Esophagus muscularis mucosa (tissue), 4 donors: ENCODE data around the gene RAB12. TPM values are rescaled to one million over a fixed set of nuclear protein-coding genes. Genes with fewer than 3 reads are reported as not detected.
A peak's percentile ranks its signal among the peaks of the same experiment; 100 is the strongest.

ENCODE experiments used
- DNase-seq: peaks from one replicate; pipeline ENCODE4 v3.0.0-alpha.2; 2017; ENCODE audit errors: extremely low spot score
- H3K27ac ChIP-seq, 4 donors: fragments of 200-600 bp; sonication (generic); replicated peaks in 1 of 4; 1 replicate in 3 of 4; 2 replicates in 1 of 4; pipeline ENCODE4 v1.5.1; 2016 to 2019; ENCODE audit warnings: mild to moderate bottlenecking in 1 of 4
- H3K27me3 ChIP-seq, 4 donors: fragments of 200-600 bp; sonication (generic); one replicate each; pipeline versions ENCODE4 v1.5.1 to v1.6.0; 2016 to 2019
- H3K36me3 ChIP-seq, 4 donors: fragments of 200-600 bp; sonication (generic); one replicate each; pipeline ENCODE4 v1.5.1; 2016 to 2019
- H3K4me1 ChIP-seq, 4 donors: fragments of 200-600 bp; sonication (generic); one replicate each; pipeline ENCODE4 v1.5.1; 2016 to 2019
- H3K4me3 ChIP-seq, 4 donors: fragments of 200-600 bp; sonication (generic); 1 replicate in 2 of 4; 2 replicates in 2 of 4; pipeline ENCODE4 v1.5.1; 2016 to 2019; ENCODE audit warnings: mild to moderate bottlenecking in 4 of 4, moderate library complexity in 1 of 4
- H3K9me3 ChIP-seq, 4 donors: fragments of 200-600 bp; sonication (generic); 1 replicate in 3 of 4; 2 replicates in 1 of 4; pipeline ENCODE4 v1.5.1; 2016 to 2019
- CTCF ChIP-seq, 3 experiments: fragments of 200-600 bp in 2 of 3; fragments of 450-650 bp in 1 of 3; sonication (generic) in 2 of 3; IDR thresholded peaks; one replicate each; pipeline ENCODE4 v1.5.1; 2017 to 2019; ENCODE audit warnings: antibody characterized with exemption in 3 of 3, mild to moderate bottlenecking in 2 of 3, moderate library complexity in 1 of 3
- EP300 ChIP-seq: sonication (generic); formaldehyde crosslinking; IDR thresholded peaks from one replicate; pipeline ENCODE4 v1.6.1; 2017; ENCODE audit warnings: antibody characterized with exemption
- POLR2A ChIP-seq: fragments of 450-650 bp; IDR thresholded peaks from one replicate; pipeline ENCODE4 v1.6.1; 2017; ENCODE audit warnings: antibody characterized with exemption, moderate library complexity, mild to moderate bottlenecking, low read depth
- POLR2AphosphoS5 ChIP-seq, 2 donors: sonication (generic); formaldehyde crosslinking; IDR thresholded peaks; one replicate each; pipeline ENCODE4 v1.6.1; 2017; ENCODE audit warnings: antibody characterized with exemption in 2 of 2
- WGBS: methylation state at CpG from one replicate; pipeline ENCODE4 v1.1.5; 2018; 5-methylcytosine and 5-hydroxymethylcytosine counted together
- intact Hi-C: fragments of 100-400 bp; cut with DNase I; formaldehyde crosslinking; loops from one replicate; pipeline ENCODE4 v1.15.1; 2023
- total RNA-seq, 4 donors: library from RNA; depleted of rRNA; stranded (reverse); fragments of >200 nt; gene quantifications; one replicate each; pipeline versions ENCODE4 v1.1.0 to v1.2.1, GENCODE V29; 2016

RAB12 gene
- total RNA-seq, 4 donors from 2014 or later: 61.0 to 76.3 (median 68.9) TPM

- Histone ChIP-seq H3K27ac (peak overlapping the region; percentile 83 to 90 (median 87)), H3K4me1 (peaks cover 41 to 68% (median 63%) of the 10 kb centered on the region in 4 donors), H3K36me3 (no peaks in the 10 kb centered on the region), H3K4me3 (peak overlapping the region; percentile 84 to 90 (median 88)), H3K27me3 (no peaks in the 10 kb centered on the region), H3K9me3 (no peaks in the 10 kb centered on the region)
- TF ChIP-seq POLR2AphosphoS5 (IDR thresholded peaks at IDR 0.05) (no peak), POLR2A (no peak), EP300 (no peak), CTCF (IDR thresholded peaks at IDR 0.05) (no peak)
- DNase-seq: no peak
- intact Hi-C loops: no loop called here
- WGBS: 1% methylated on average over 14 of the region's 78 CpGs
Observed at GRCh38 chr18:8609659-8610458, 622 bp downstream of the RAB12 start.

- Histone ChIP-seq H3K27me3 (no peaks in the 10 kb centered on the region), H3K36me3 (no peaks in the 10 kb centered on the region), H3K4me3 (peak overlapping the region; percentile 84 to 90 (median 88)), H3K4me1 (peaks cover 47 to 73% (median 68%) of the 10 kb centered on the region in 4 donors), H3K27ac (peak overlapping the region; percentile 83 to 90 (median 87)), H3K9me3 (no peaks in the 10 kb centered on the region)
- 7% methylated on average over 13 of the region's 13 CpGs for WGBS
- TF ChIP-seq POLR2AphosphoS5 (IDR thresholded peaks at IDR 0.05): no peak
- no peak for TF ChIP-seq CTCF (IDR thresholded peaks at IDR 0.05)
- no peak for TF ChIP-seq EP300
- no peak for TF ChIP-seq POLR2A
- intact Hi-C loops: no loop called here
- DNase-seq: no peak
Observed at GRCh38 chr18:8610459-8610851, 1.2 kb downstream of the RAB12 start.

- Histone ChIP-seq H3K27me3 (no peaks in the 10 kb centered on the region), H3K27ac (peak overlapping the region in 2 of 4 donors; percentile 5 to 20), H3K4me1 (peaks cover 60 to 88% (median 83%) of the 10 kb centered on the region in 4 donors), H3K9me3 (no peaks in the 10 kb centered on the region), H3K4me3 (peak overlapping the region in 1 of 4 donors; percentile 84), H3K36me3 (no peaks in the 10 kb centered on the region)
- TF ChIP-seq EP300: no peak
- no peak for TF ChIP-seq CTCF (IDR thresholded peaks at IDR 0.05)
- TF ChIP-seq POLR2A: no peak
- TF ChIP-seq POLR2AphosphoS5 (IDR thresholded peaks at IDR 0.05): no peak
- intact Hi-C loops: no loop called here
- DNase-seq: no peak
- 95% methylated on average over 17 of the region's 17 CpGs for WGBS
Observed at GRCh38 chr18:8611916-8612576, 2.8 kb downstream of the RAB12 start.

GRCh38 chr18:8614875-8615274 lies 5.6 kb downstream of the RAB12 start:
- intact Hi-C loops: no loop called here
- 82% methylated on average over 12 of the region's 12 CpGs for WGBS
- TF ChIP-seq CTCF (IDR thresholded peaks at IDR 0.05): no peak
- no peak for TF ChIP-seq EP300
- TF ChIP-seq POLR2AphosphoS5 (IDR thresholded peaks at IDR 0.05): no peak
- TF ChIP-seq POLR2A: no peak
- no peaks in the 10 kb centered on the region for H3K27me3 ChIP-seq
- no peak overlapping the region for H3K4me3 ChIP-seq
- H3K27ac ChIP-seq: peak overlapping the region; percentile 66 to 76 (median 71)
- H3K4me1 ChIP-seq: peaks cover 52 to 97% (median 85%) of the 10 kb centered on the region in 4 donors
- DNase-seq: no peak
- H3K36me3 ChIP-seq: no peaks in the 10 kb centered on the region
- no peaks in the 10 kb centered on the region for H3K9me3 ChIP-seq
